ENCODE measurements around the gene DENND1A. TPM values are rescaled to one million over a fixed set of nuclear protein-coding genes. Genes with fewer than 3 reads are reported as not detected.

The DENND1A gene
- total RNA-seq, 2 donors from 2014 or later: 17.8 to 36.6 TPM

DNA sequence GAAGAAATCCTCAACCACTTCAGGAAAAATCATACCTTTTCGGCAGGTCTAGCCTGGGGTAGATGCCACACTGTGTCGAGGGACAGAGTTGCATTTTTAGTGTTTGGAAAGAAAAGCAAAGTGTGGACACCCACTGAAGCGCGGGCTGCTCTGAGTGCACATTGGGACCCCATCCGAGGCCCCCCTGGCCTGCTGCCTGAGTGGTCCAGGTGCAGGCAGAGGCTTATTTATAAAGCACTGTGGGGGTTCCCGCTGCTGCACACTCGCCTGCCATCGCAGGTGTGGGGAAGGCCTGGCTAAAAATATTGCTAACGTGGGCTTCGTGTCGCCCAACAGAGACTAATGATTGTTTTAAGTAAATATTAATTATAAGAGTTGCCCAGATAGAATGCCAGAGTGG is 454.5 kb downstream of the DENND1A start:
- TF ChIP-seq, protein P1, sequence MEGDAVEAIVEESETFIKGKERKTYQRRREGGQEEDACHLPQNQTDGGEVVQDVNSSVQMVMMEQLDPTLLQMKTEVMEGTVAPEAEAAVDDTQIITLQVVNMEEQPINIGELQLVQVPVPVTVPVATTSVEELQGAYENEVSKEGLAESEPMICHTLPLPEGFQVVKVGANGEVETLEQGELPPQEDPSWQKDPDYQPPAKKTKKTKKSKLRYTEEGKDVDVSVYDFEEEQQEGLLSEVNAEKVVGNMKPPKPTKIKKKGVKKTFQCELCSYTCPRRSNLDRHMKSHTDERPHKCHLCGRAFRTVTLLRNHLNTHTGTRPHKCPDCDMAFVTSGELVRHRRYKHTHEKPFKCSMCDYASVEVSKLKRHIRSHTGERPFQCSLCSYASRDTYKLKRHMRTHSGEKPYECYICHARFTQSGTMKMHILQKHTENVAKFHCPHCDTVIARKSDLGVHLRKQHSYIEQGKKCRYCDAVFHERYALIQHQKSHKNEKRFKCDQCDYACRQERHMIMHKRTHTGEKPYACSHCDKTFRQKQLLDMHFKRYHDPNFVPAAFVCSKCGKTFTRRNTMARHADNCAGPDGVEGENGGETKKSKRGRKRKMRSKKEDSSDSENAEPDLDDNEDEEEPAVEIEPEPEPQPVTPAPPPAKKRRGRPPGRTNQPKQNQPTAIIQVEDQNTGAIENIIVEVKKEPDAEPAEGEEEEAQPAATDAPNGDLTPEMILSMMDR (IDR thresholded peaks at IDR 0.05): no peak
- Histone ChIP-seq H3K9me3 (no peaks in the 10 kb centered on the region), H3K36me3 (no peaks in the 10 kb centered on the region), H3K4me3 (no peak overlapping the region), H3K4me1 (ENCODE audit: control insufficient read depth in 1 of 2, low read depth in 2 of 2) (no peaks in the 10 kb centered on the region), H3K27ac (no peak overlapping the region), H3K27me3 (replicated peaks; ENCODE audit: insufficient read depth) (no peaks in the 10 kb centered on the region)
- DNase-seq (ENCODE audit: low spot score) (no peak), ATAC-seq (ENCODE audit: insufficient number of reproducible peaks, low FRiP score, low read depth) (no peak)

DNA sequence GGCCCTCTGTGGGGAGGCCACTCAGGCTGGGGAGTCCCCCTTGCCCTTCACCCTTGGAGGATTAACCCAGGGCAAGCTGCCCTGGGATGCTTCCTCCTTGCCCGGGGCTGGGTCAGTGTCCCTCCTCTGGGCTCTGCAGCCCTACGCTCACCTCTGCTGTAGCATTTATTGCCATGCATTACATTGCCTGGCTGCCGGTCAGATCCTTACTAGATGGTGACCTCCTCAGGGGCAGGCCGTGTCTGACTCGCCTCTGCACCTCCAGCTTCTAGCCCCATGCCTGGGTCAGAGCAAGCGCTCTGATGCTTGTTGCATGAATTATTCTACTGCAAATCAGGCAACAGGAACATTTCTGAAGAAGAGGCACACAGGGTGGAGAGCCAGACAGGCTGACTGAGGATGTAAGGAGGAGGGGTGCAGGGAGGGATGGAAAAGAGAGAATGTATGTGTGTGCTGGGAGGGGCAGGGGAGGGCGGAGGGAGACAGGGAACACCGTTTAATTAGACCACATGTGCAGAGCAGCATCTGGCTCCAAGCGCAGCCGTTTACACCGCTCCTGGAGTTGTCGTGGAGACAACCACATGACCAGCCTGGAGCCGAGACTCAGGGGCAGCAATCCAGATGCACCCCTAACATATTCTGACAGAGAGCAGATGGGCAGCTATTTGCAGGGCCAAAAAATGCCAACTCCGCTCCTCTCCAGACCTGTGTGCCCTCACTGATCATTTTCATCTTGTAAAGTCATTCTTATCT is 456.9 kb downstream of the DENND1A start:
- DNase-seq (ENCODE audit: low spot score) (no peak), ATAC-seq (ENCODE audit: insufficient number of reproducible peaks, low FRiP score, low read depth) (no peak)
- H3K9me3 ChIP-seq: no peaks in the 10 kb centered on the region
- no peaks in the 10 kb centered on the region for H3K27me3 ChIP-seq (replicated peaks; ENCODE audit: insufficient read depth)
- no peak overlapping the region for H3K27ac ChIP-seq
- H3K4me3 ChIP-seq: no peak overlapping the region
- no peaks in the 10 kb centered on the region for H3K4me1 ChIP-seq (ENCODE audit: control insufficient read depth in 1 of 2, low read depth in 2 of 2)
- H3K36me3 ChIP-seq: no peaks in the 10 kb centered on the region
- TF ChIP-seq, protein P1 (IDR thresholded peaks at IDR 0.05): no peak

DNA sequence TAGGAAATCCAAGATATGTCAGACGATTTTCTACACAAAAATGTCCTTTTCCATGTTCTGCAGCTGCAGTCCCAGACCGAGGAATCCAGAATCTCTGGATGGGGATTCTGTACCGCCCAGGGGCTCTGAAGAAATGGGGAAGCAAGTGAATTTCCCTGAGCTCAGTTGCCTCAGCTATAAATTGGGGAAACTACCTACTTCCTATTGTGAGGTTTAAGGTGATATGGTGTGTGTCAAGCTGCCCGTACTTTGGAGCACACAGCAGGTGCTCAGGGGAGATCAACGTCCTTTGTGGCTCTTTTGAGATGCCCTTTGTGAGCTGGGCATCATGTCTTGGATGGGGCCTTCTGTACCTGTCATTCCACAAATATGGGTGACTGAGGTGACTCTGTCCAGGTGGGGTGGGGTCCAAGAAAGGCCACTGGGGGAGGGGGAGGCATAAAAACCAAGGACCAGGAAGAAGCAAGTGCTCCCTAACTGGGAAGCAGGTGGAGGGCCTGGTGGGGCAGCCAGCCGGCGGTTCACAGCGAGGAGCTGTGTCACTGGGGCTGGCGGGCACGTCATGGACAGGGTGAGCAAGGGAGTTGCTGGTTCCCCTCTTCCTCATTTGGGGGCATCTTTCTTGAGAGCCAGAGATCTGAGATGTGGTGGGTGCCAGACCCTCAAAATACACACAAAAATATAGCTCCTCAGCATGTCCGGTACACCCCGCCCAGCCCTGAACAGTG is 457.9 kb downstream of the DENND1A start:
- H3K9me3 ChIP-seq: no peaks in the 10 kb centered on the region
- H3K27me3 ChIP-seq (replicated peaks; ENCODE audit: insufficient read depth): no peaks in the 10 kb centered on the region
- DNase-seq (ENCODE audit: low spot score): no peak
- H3K27ac ChIP-seq: no peak overlapping the region
- H3K4me1 ChIP-seq (ENCODE audit: control insufficient read depth in 1 of 2, low read depth in 2 of 2): no peaks in the 10 kb centered on the region
- no peaks in the 10 kb centered on the region for H3K36me3 ChIP-seq
- no peak overlapping the region for H3K4me3 ChIP-seq
- TF ChIP-seq, protein P1 (IDR thresholded peaks at IDR 0.05): no peak
- no peak for ATAC-seq (ENCODE audit: insufficient number of reproducible peaks, low FRiP score, low read depth)

DNA sequence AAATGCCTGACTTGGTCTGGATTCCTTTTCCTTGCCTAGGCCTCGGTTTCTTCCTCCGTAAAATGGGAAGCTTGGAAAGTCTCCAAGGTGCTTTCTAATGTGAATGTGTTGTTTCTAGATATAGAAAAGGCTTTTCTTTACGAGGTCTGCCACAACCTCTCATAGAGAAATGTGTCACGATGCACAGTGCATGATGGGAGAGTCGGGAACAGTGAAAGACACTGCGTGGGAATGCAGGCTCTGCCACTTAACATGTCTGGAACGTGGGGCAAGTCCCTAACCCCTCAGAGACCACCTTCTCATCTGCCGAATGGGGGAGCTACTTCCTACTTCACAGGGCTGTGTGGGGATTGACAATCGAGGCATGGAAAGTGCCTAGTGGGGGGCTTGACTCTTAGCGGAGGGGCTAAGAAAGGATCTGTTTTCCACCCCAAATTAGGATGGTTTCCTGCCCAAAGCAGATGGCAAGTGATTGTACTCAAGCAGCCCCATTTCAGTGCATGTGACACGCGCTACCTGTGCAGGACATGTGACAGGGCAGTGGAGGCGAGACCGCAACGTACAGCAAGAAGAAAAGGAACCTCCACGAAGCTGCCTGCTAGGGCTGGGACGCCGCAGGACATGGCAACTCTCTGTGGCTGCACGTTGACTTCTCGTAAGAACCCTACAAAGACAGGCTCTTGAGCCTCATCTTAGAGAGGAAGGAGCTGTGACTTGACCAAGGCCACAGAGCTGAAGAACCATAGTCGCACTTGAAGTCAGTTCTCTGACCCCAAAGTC is 458.7 kb downstream of the DENND1A start:
- Histone ChIP-seq H3K4me1 (ENCODE audit: control insufficient read depth in 1 of 2, low read depth in 2 of 2) (no peaks in the 10 kb centered on the region), H3K36me3 (no peaks in the 10 kb centered on the region), H3K27me3 (replicated peaks; ENCODE audit: insufficient read depth) (no peaks in the 10 kb centered on the region), H3K4me3 (no peak overlapping the region), H3K27ac (no peak overlapping the region), H3K9me3 (no peaks in the 10 kb centered on the region)
- DNase-seq (ENCODE audit: low spot score) (no peak), ATAC-seq (ENCODE audit: insufficient number of reproducible peaks, low FRiP score, low read depth) (no peak)
- TF ChIP-seq, protein P1 (IDR thresholded peaks at IDR 0.05): no peak

Data from thoracic aorta (tissue), 2 donors.